Measurements from ENCODE around the gene POU4F3. TPM values are rescaled to one million over a fixed set of nuclear protein-coding genes. Genes with fewer than 3 reads are reported as not detected.
A peak's percentile ranks its signal among the peaks of the same experiment; 100 is the strongest.

Gene POU4F3
- total RNA-seq, 1 donor from 2014 or later, result 9.5 TPM

DNA sequence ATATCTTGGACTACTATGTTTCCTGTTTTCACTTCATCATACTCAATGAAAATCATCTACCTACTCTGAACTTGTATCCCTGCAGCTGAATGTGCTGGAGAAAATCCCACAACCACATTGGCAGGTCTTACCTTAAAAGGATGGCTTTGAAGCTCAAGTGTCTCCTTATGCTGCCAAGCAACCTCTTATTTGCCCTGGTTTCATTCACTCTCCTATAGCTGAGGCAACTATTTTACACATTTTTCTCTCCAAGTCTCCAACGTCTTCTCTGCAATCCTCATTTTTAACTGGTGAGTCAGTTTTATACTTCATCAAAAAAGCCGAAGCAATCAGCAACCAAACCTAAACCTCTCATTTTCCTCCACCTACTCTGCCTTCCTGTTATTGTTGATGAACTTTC, 49.7 kb downstream of the POU4F3 start:
- Mint-ChIP-seq H3K36me3 (ENCODE audit: unreplicated experiment) (no peaks in the 10 kb centered on the region), H3K27me3 (ENCODE audit: unreplicated experiment) (no peaks in the 10 kb centered on the region), H3K9me3 (ENCODE audit: unreplicated experiment) (no peaks in the 10 kb centered on the region), H3K4me3 (ENCODE audit: unreplicated experiment) (no peak overlapping the region), H3K4me1 (ENCODE audit: low read depth, unreplicated experiment) (peaks cover 4% of the 10 kb centered on the region), H3K27ac (ENCODE audit: unreplicated experiment) (no peak overlapping the region)
- DNase-seq, result no peak
- TF ChIP-seq, protein P1, sequence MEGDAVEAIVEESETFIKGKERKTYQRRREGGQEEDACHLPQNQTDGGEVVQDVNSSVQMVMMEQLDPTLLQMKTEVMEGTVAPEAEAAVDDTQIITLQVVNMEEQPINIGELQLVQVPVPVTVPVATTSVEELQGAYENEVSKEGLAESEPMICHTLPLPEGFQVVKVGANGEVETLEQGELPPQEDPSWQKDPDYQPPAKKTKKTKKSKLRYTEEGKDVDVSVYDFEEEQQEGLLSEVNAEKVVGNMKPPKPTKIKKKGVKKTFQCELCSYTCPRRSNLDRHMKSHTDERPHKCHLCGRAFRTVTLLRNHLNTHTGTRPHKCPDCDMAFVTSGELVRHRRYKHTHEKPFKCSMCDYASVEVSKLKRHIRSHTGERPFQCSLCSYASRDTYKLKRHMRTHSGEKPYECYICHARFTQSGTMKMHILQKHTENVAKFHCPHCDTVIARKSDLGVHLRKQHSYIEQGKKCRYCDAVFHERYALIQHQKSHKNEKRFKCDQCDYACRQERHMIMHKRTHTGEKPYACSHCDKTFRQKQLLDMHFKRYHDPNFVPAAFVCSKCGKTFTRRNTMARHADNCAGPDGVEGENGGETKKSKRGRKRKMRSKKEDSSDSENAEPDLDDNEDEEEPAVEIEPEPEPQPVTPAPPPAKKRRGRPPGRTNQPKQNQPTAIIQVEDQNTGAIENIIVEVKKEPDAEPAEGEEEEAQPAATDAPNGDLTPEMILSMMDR (IDR thresholded peaks at IDR 0.05; ENCODE audit: partially characterized antibody, unreplicated experiment), result no peak

DNA sequence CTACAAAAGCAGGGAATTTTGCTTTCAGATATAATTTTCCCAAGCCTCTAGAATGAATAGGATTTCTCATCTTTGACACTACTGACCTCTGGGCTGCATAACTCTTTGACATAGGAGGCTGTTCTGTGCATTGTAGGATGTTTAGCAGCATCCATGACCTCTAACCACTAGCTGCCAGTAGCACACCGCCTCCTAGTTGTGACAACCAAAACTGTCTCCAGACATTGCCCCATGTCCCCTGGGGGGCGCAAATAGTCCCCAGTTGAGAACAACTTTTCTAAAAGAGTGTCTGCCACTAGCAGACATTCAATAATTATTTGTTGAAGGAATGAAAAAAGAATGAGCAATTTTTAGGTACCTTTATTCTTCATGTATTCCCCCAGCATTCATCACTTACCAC, 51.8 kb downstream of the POU4F3 start:
- peak; percentile 36 for DNase-seq
- TF ChIP-seq, protein P1 (IDR thresholded peaks at IDR 0.05; ENCODE audit: partially characterized antibody, unreplicated experiment), result peak; percentile 24

More for the DNA sequence above, 51.8 kb downstream of the POU4F3 start:
- no peaks in the 10 kb centered on the region for H3K36me3 Mint-ChIP-seq (ENCODE audit: unreplicated experiment)
- no peak overlapping the region for H3K4me3 Mint-ChIP-seq (ENCODE audit: unreplicated experiment)
- no peaks in the 10 kb centered on the region for H3K9me3 Mint-ChIP-seq (ENCODE audit: unreplicated experiment)
- no peaks in the 10 kb centered on the region for H3K27me3 Mint-ChIP-seq (ENCODE audit: unreplicated experiment)
- peaks cover 13% of the 10 kb centered on the region for H3K4me1 Mint-ChIP-seq (ENCODE audit: low read depth, unreplicated experiment)
- no peak overlapping the region for H3K27ac Mint-ChIP-seq (ENCODE audit: unreplicated experiment)

Other genes with a start within 250 kb of the POU4F3 start
- gene PLAC8L1, start 233.3 kb upstream of the POU4F3 start, total RNA-seq (ENCODE audit: unreplicated experiment), result 2.2 TPM
- 194 TPM for gene LARS1, start 156.2 kb upstream of the POU4F3 start, total RNA-seq (ENCODE audit: unreplicated experiment)
- 20.8 TPM for gene RBM27, start 135.2 kb upstream of the POU4F3 start, total RNA-seq (ENCODE audit: unreplicated experiment)
- 122 TPM for gene TCERG1, start 108.5 kb downstream of the POU4F3 start, total RNA-seq (ENCODE audit: unreplicated experiment)
- gene GPR151, start 177.4 kb downstream of the POU4F3 start, total RNA-seq (ENCODE audit: unreplicated experiment), result not detected